Testis (tissue), 3 donors: ENCODE results near the gene TACC3. TPM values are rescaled to one million over a fixed set of nuclear protein-coding genes. Genes with fewer than 3 reads are reported as not detected.

Experiments used
- DNase-seq: peaks from one replicate; pipeline ENCODE4 v3.0.0-alpha.2; 2019
- H3K27ac ChIP-seq, 2 donors: fragments of 200-600 bp; sonication (generic); one replicate each; pipeline ENCODE4 v1.5.1; 2019
- H3K27me3 ChIP-seq: fragments of 200-600 bp; sonication (generic); one replicate; pipeline ENCODE4 v1.5.1; 2019
- H3K36me3 ChIP-seq: fragments of 200-600 bp; sonication (generic); one replicate; pipeline ENCODE4 v1.5.1; 2017; ENCODE audit warnings: low read depth; ENCODE audit errors: missing control alignments
- H3K4me1 ChIP-seq: fragments of 200-600 bp; sonication (generic); one replicate; pipeline ENCODE4 v1.5.1; 2019
- H3K4me3 ChIP-seq, 2 donors: fragments of 200-600 bp; sonication (generic); one replicate each; pipeline ENCODE4 v1.5.1; 2017 to 2019
- H3K9me3 ChIP-seq: fragments of 200-600 bp; sonication (generic); one replicate; pipeline ENCODE4 v1.5.1; 2017
- CTCF ChIP-seq, 3 experiments: fragments of 450-650 bp in 2 of 3; fragments of 200-600 bp in 1 of 3; sonication (generic) in 1 of 3; IDR thresholded peaks; one replicate each; pipeline ENCODE4 v1.5.1; 2016 to 2019; ENCODE audit warnings: antibody characterized with exemption in 3 of 3, mild to moderate bottlenecking in 2 of 3, moderate library complexity in 1 of 3
- POLR2A ChIP-seq: fragments of 450-650 bp; IDR thresholded peaks from one replicate; pipeline ENCODE4 v1.6.1; 2017; ENCODE audit warnings: antibody characterized with exemption, mild to moderate bottlenecking, moderate library complexity
- WGBS, 2 donors: methylation state at CpG; one replicate each; pipeline ENCODE4 v1.1.5; 2018; 5-methylcytosine and 5-hydroxymethylcytosine counted together
- intact Hi-C: fragments of 100-400 bp; cut with DNase I; formaldehyde crosslinking; loops from one replicate; pipeline ENCODE4 v1.15.1; 2023; ENCODE audit warnings: low total_unique reads
- polyA plus RNA-seq: library from polyadenylated mRNA; stranded (reverse); fragments of 350-450 nt; fragmentation: Illumina TruSeq; extraction: RNeasy Lipid Tissue Mini Kit (QIAGEN cat#74804); gene quantifications from one replicate; pipeline ENCODE4 v1.2.3, GENCODE V29; 2014; ENCODE audit warnings: low read depth, low replicate concordance; ENCODE audit not compliant: insufficient read depth
- total RNA-seq, 2 donors: library from RNA; depleted of rRNA; stranded (reverse); fragments of >200 nt; gene quantifications; one replicate each; pipeline ENCODE4 v1.2.3, GENCODE V29; 2016

The TACC3 gene
- total and polyA plus RNA-seq, 3 donors from 2014 or later = 82.9 to 158 (median 112) TPM

- intact Hi-C loops = no loop called here
- H3K27ac ChIP-seq = no peak overlapping the region
- no peak overlapping the region for H3K4me3 ChIP-seq
- no peaks in the 10 kb centered on the region for H3K9me3 ChIP-seq
- no peaks in the 10 kb centered on the region for H3K4me1 ChIP-seq
- TF ChIP-seq CTCF (IDR thresholded peaks at IDR 0.05) (no peak), POLR2A (no peak)
- no peaks in the 10 kb centered on the region for H3K27me3 ChIP-seq
- WGBS, 2 donors = 87 to 93% methylated on average over 22 to 24 of the region's 34 CpGs
- no peak for DNase-seq
- H3K36me3 ChIP-seq = no peaks in the 10 kb centered on the region
These were observed 65.4 kb downstream of the TACC3 start for GRCh38 chr4:1786544-1787362.

GRCh38 chr4:1787411-1788077 lies 66.2 kb downstream of the TACC3 start:
- H3K4me3 ChIP-seq = no peak overlapping the region
- intact Hi-C loops = no loop called here
- H3K27ac ChIP-seq = no peak overlapping the region
- 69 to 72% methylated on average over 13 to 24 of the region's 25 CpGs for WGBS, 2 donors
- no peaks in the 10 kb centered on the region for H3K4me1 ChIP-seq
- no peaks in the 10 kb centered on the region for H3K9me3 ChIP-seq
- no peak for TF ChIP-seq POLR2A
- TF ChIP-seq CTCF (IDR thresholded peaks at IDR 0.05) = no peak
- no peaks in the 10 kb centered on the region for H3K36me3 ChIP-seq
- H3K27me3 ChIP-seq = no peaks in the 10 kb centered on the region
- DNase-seq = no peak

- WGBS, 2 donors = 72 to 78% methylated on average over 13 of the region's 13 CpGs
- Histone ChIP-seq H3K36me3 (no peaks in the 10 kb centered on the region), H3K4me3 (no peak overlapping the region), H3K9me3 (no peaks in the 10 kb centered on the region), H3K4me1 (no peaks in the 10 kb centered on the region), H3K27me3 (no peaks in the 10 kb centered on the region), H3K27ac (no peak overlapping the region)
- DNase-seq = no peak
- TF ChIP-seq CTCF (IDR thresholded peaks at IDR 0.05) (no peak), POLR2A (no peak)
- intact Hi-C loops = no loop called here
These were observed 67.1 kb downstream of the TACC3 start for GRCh38 chr4:1788254-1788973.

GRCh38 chr4:1789552-1789951 lies 68.2 kb downstream of the TACC3 start:
- Histone ChIP-seq H3K9me3 (no peaks in the 10 kb centered on the region), H3K36me3 (no peaks in the 10 kb centered on the region), H3K4me3 (no peak overlapping the region), H3K4me1 (peaks cover 3% of the 10 kb centered on the region), H3K27ac (no peak overlapping the region), H3K27me3 (no peaks in the 10 kb centered on the region)
- 86 to 93% methylated on average over 18 to 21 of the region's 21 CpGs for WGBS, 2 donors
- no peak for DNase-seq
- no peak for TF ChIP-seq POLR2A
- no peak for TF ChIP-seq CTCF (IDR thresholded peaks at IDR 0.05)
- intact Hi-C loops = no loop called here
